Measurements from ENCODE around the gene TIGD6. TPM values are rescaled to one million over a fixed set of nuclear protein-coding genes. Genes with fewer than 3 reads are reported as not detected.

The TIGD6 gene
- total and polyA plus RNA-seq, 9 of the 15 experiments (the other 6 are each of a cell fraction or from before 2014, with no cell fraction given): 1.8 to 6.3 (median 3.9) TPM

DNA sequence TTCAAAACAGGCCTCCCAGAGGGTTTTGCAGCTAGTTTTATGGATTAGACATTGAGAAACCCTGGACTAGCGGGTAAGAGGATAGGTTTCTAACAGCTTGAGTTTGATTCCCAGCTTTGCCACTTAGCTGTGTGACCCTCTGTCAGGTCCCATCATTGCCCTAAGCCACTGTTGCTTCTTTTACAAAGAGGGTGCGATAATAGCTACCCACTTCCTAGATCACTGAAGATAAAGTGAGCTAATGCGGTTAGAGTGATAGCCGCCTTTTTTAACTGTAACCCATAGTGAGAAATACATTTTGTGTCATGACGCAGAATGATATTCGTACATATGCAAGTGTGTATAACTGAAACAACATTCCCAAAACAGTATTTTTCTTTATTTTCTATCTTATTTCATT lies 45.6 kb upstream of the TIGD6 start:
- DNase-seq (ENCODE audit: extremely low read depth in 1 of 4, low spot score in 3 of 4) (no peak), FAIRE-seq (no peak), ATAC-seq (no peak)
- H2AFZ ChIP-seq (ENCODE audit: low read depth, low read length): no peak overlapping the region
- no peaks in the 10 kb centered on the region for H3K27me3 ChIP-seq (ENCODE audit: control insufficient read depth in 2 of 2, insufficient read depth in 2 of 2, low read length in 2 of 2)
- peaks cover 3% of the 10 kb centered on the region for H3K9me1 ChIP-seq (ENCODE audit: control insufficient read depth, insufficient read depth, low read length)
- no peaks in the 10 kb centered on the region for H3K79me2 ChIP-seq (ENCODE audit: control insufficient read depth, insufficient read depth, low read length)
- 54% methylated on average over 6 of the region's 6 CpGs for WGBS (ENCODE audit: insufficient coverage, low coverage, missing lambda C conversion rate)
- H4K20me1 ChIP-seq (replicated peaks; ENCODE audit: control insufficient read depth, insufficient read depth, low read length): no peaks in the 10 kb centered on the region
- peaks cover 14 to 34% of the 10 kb centered on the region in 2 experiments for H3K4me1 ChIP-seq (replicated peaks in 1 of 2; ENCODE audit: control insufficient read depth in 2 of 2, insufficient read depth in 2 of 2, low read length in 2 of 2)
- H3K4me2 ChIP-seq (ENCODE audit: insufficient read depth, low read length): no peak overlapping the region
- no peak overlapping the region for H3K4me3 ChIP-seq
- intact Hi-C loops (cut with micrococcal nuclease): no loop called here
- no peak overlapping the region for H3K9ac ChIP-seq (ENCODE audit: insufficient read depth in 1 of 2, low read depth in 2 of 2, low read length in 2 of 2)
- BruUV-seq (replicated peaks): no TSS peak
- in situ Hi-C loops (cut with MboI): no loop called here
- ChIA-PET CTCF (ENCODE audit: low intra/inter-chr PET ratio) (no interaction called here), POLR2A (interaction anchor here (1.2 to 1.7 kb wide), 2 partner anchors 16 to 18 kb away, joined by 3 to 6 read pairs; no protein-coding TSS in a partner anchor)
- peaks cover 93% of the 10 kb centered on the region for H3K36me3 ChIP-seq (ENCODE audit: control insufficient read depth, insufficient read depth, low read length)
- no peak for TF ChIP-seq SRSF3 (IDR thresholded peaks at IDR 0.05; ENCODE audit: insufficient read depth, low read length)
- 0 out of 2 replicates have a peak, but pooled peaks have one; percentile 48 for TF ChIP-seq SMAD3 (CRISPR knock-in tag; conservative IDR thresholded peaks at IDR 0.05)
- no peak overlapping the region for H3K27ac ChIP-seq (ENCODE audit: extremely low read depth, low read depth, low read length)
- no peaks in the 10 kb centered on the region for H3K9me3 ChIP-seq (replicated peaks; ENCODE audit: control insufficient read depth, insufficient read depth, low read depth, low read length)

GRCh38 chr5:150045549-150045948 lies 45.1 kb upstream of the TIGD6 start:
- H3K4me1 ChIP-seq (replicated peaks in 1 of 2; ENCODE audit: control insufficient read depth in 2 of 2, insufficient read depth in 2 of 2, low read length in 2 of 2): peaks cover 14 to 31% of the 10 kb centered on the region in 2 experiments
- H2AFZ ChIP-seq (ENCODE audit: low read depth, low read length): no peak overlapping the region
- in situ Hi-C loops (cut with MboI): no loop called here
- FAIRE-seq (no peak), DNase-seq (ENCODE audit: extremely low read depth in 1 of 4, low spot score in 3 of 4) (peak; percentile 30 to 48 (median 38)), ATAC-seq (peak; percentile 54)
- WGBS (ENCODE audit: insufficient coverage, low coverage, missing lambda C conversion rate): 68% methylated on average over 6 of the region's 6 CpGs
- H3K9ac ChIP-seq (ENCODE audit: insufficient read depth in 1 of 2, low read depth in 2 of 2, low read length in 2 of 2): no peak overlapping the region
- no peak overlapping the region for H3K27ac ChIP-seq (ENCODE audit: extremely low read depth, low read depth, low read length)
- H3K79me2 ChIP-seq (ENCODE audit: control insufficient read depth, insufficient read depth, low read length): no peaks in the 10 kb centered on the region
- POLR2A ChIA-PET: interaction anchor here (1.2 to 1.7 kb wide), 2 partner anchors 16 to 17 kb away, joined by 3 to 6 read pairs; no protein-coding TSS in a partner anchor
- H3K36me3 ChIP-seq (ENCODE audit: control insufficient read depth, insufficient read depth, low read length): peaks cover 93% of the 10 kb centered on the region
- intact Hi-C loops (cut with micrococcal nuclease): no loop called here
- no peak overlapping the region for H3K4me2 ChIP-seq (ENCODE audit: insufficient read depth, low read length)
- CTCF ChIA-PET (ENCODE audit: low intra/inter-chr PET ratio): no interaction called here
- no peak overlapping the region for H3K4me3 ChIP-seq
- H3K9me3 ChIP-seq (replicated peaks; ENCODE audit: control insufficient read depth, insufficient read depth, low read depth, low read length): no peaks in the 10 kb centered on the region
- no peaks in the 10 kb centered on the region for H3K27me3 ChIP-seq (ENCODE audit: control insufficient read depth in 2 of 2, insufficient read depth in 2 of 2, low read length in 2 of 2)
- H4K20me1 ChIP-seq (replicated peaks; ENCODE audit: control insufficient read depth, insufficient read depth, low read length): no peaks in the 10 kb centered on the region
- H3K9me1 ChIP-seq (ENCODE audit: control insufficient read depth, insufficient read depth, low read length): peaks cover 3% of the 10 kb centered on the region
- TF ChIP-seq, protein P1, sequence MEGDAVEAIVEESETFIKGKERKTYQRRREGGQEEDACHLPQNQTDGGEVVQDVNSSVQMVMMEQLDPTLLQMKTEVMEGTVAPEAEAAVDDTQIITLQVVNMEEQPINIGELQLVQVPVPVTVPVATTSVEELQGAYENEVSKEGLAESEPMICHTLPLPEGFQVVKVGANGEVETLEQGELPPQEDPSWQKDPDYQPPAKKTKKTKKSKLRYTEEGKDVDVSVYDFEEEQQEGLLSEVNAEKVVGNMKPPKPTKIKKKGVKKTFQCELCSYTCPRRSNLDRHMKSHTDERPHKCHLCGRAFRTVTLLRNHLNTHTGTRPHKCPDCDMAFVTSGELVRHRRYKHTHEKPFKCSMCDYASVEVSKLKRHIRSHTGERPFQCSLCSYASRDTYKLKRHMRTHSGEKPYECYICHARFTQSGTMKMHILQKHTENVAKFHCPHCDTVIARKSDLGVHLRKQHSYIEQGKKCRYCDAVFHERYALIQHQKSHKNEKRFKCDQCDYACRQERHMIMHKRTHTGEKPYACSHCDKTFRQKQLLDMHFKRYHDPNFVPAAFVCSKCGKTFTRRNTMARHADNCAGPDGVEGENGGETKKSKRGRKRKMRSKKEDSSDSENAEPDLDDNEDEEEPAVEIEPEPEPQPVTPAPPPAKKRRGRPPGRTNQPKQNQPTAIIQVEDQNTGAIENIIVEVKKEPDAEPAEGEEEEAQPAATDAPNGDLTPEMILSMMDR (IDR thresholded peaks at IDR 0.05 in 2 of 3, conservative IDR thresholded peaks at IDR 0.05 in 1 of 3; ENCODE audit: insufficient read depth in 2 of 3, low read depth in 1 of 3, low read length in 3 of 3): peak; percentile 51
- peak in 1 of 2 experiments; percentile 48; a peak in 2 of 4 replicates for TF ChIP-seq RAD21 (CRISPR knock-in tag; conservative IDR thresholded peaks at IDR 0.05 in 1 of 2, IDR thresholded peaks at IDR 0.05 in 1 of 2)
- TF ChIP-seq, protein P2, sequence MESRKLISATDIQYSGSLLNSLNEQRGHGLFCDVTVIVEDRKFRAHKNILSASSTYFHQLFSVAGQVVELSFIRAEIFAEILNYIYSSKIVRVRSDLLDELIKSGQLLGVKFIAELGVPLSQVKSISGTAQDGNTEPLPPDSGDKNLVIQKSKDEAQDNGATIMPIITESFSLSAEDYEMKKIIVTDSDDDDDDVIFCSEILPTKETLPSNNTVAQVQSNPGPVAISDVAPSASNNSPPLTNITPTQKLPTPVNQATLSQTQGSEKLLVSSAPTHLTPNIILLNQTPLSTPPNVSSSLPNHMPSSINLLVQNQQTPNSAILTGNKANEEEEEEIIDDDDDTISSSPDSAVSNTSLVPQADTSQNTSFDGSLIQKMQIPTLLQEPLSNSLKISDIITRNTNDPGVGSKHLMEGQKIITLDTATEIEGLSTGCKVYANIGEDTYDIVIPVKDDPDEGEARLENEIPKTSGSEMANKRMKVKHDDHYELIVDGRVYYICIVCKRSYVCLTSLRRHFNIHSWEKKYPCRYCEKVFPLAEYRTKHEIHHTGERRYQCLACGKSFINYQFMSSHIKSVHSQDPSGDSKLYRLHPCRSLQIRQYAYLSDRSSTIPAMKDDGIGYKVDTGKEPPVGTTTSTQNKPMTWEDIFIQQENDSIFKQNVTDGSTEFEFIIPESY (CRISPR knock-in tag; IDR thresholded peaks at IDR 0.05): peak; percentile 54; the same call in 1 of the 2 replicates
- no peak for TF ChIP-seq XRCC4 (IDR thresholded peaks at IDR 0.05; ENCODE audit: extremely low read depth, insufficient read depth, insufficient read length)
- TF ChIP-seq CSDE1 (IDR thresholded peaks at IDR 0.05): no peak
- TF ChIP-seq, protein P3, sequence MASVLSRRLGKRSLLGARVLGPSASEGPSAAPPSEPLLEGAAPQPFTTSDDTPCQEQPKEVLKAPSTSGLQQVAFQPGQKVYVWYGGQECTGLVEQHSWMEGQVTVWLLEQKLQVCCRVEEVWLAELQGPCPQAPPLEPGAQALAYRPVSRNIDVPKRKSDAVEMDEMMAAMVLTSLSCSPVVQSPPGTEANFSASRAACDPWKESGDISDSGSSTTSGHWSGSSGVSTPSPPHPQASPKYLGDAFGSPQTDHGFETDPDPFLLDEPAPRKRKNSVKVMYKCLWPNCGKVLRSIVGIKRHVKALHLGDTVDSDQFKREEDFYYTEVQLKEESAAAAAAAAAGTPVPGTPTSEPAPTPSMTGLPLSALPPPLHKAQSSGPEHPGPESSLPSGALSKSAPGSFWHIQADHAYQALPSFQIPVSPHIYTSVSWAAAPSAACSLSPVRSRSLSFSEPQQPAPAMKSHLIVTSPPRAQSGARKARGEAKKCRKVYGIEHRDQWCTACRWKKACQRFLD (CRISPR knock-in tag; IDR thresholded peaks at IDR 0.05): 0 out of 2 replicates have a peak, but pooled peaks have one; percentile 26
- BruUV-seq (replicated peaks): no TSS peak
